Measurements from ENCODE around the gene ITPRIPL2.
A peak's percentile ranks its signal among the peaks of the same experiment; 100 is the strongest.

ITPRIPL2 gene

DNA sequence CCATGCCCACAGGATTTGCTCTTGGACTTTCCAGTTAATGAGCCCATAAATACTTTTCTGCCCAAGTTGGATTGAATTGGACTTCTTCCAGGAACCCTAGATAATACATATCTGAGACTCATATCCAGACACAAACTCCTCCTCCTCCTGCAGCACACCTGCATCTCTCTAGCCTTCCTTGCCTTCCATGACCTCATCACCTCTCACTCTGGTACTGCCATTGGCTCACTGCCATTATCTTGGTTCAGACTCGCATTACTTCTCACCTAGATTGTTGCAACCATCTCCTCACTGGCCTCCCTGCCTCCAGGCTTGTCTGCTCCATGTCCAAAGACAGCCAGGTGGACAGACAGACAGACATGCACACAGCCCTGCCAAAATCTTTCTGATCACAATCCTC, 49.5 kb downstream of the ITPRIPL2 start:
- no peak overlapping the region for H3K4me3 ChIP-seq (ENCODE audit: low read depth, low read length)
- TF ChIP-seq CTCF (IDR thresholded peaks at IDR 0.05; ENCODE audit: insufficient read depth, low read length, missing control alignments) = no peak
- ChIA-PET POLR2A (no interaction called here), CTCF (no interaction called here)
- no peak for DNase-seq (ENCODE audit: low read depth, low spot score)

GRCh38 chr16:19164285-19164684, 50.5 kb downstream of the ITPRIPL2 start:
- no peak for DNase-seq (ENCODE audit: low read depth, low spot score)
- H3K4me3 ChIP-seq (ENCODE audit: low read depth, low read length) = no peak overlapping the region
- no peak for TF ChIP-seq CTCF (IDR thresholded peaks at IDR 0.05; ENCODE audit: insufficient read depth, low read length, missing control alignments)
- ChIA-PET POLR2A (no interaction called here), CTCF (no interaction called here)

DNA sequence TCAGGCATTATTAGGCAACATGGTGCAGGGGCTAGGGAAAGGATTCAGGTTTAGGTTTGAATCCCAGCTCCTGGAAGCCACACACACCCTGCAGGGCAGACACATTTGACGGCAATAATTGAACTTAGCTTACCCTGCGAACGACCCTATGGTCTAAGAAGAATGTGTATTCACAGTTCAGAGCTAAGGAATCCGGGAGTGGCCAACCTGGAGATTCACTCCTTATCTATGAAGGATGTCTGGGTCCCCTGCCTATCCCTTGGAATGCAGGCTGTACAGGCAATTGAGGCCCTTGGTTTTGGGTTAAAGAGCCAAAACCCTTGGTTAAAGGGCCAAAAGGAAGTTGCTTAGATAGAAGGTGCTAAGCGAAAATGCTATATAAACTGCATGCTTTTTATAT, 51.3 kb downstream of the ITPRIPL2 start:
- no peak for TF ChIP-seq CTCF (IDR thresholded peaks at IDR 0.05; ENCODE audit: insufficient read depth, low read length, missing control alignments)
- H3K4me3 ChIP-seq (ENCODE audit: low read depth, low read length) = no peak overlapping the region
- ChIA-PET CTCF (no interaction called here), POLR2A (no interaction called here)
- DNase-seq (ENCODE audit: low read depth, low spot score) = no peak

GRCh38 chr16:19166500-19166899, 52.7 kb downstream of the ITPRIPL2 start:
- no peak for TF ChIP-seq CTCF (IDR thresholded peaks at IDR 0.05; ENCODE audit: insufficient read depth, low read length, missing control alignments)
- H3K4me3 ChIP-seq (ENCODE audit: low read depth, low read length) = no peak overlapping the region
- DNase-seq (ENCODE audit: low read depth, low spot score) = no peak
- CTCF ChIA-PET = interaction anchor here (0.9 to 1.4 kb wide), 3 partner anchors 12 to 80 kb away, joined by 3 to 5 read pairs (median 3); no protein-coding TSS in a partner anchor
- POLR2A ChIA-PET = no interaction called here

DNA sequence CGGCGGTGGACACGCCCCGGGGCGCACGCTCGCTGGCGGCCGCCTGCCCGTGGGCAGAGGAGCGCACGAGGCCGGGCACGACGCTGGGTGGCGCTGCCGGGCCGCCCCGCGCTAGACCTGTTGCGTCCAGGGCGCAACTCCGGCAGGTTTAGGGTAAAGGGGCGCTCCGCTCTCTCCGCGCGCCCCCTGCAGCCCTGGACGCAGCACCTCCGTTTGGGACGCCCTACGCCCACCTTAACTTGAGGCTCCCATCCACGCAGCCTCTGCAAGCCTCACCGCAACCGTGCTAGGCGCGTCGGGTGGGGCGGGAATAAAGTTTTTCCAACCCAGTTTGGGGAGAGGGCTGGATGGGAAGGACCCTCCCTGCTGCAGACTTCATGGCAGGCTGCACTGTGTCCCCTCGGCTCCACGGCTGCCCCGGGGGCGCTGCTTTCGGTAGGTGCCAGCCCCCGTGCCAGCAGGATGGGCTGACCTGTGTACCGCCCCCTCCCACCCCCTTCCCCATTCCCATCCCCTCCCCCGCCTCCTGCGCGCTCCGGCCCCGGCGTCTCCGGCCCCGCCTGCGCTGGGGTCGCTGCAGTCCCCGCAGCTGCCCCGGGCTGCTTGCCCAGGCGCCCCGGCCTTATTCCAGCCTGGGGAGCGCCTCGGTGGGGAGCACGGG, 54.1 kb downstream of the ITPRIPL2 start, which contains the start of gene SYT17:
TSS of gene SYT17 (plus strand) at position 531 of the 661 bp plus-strand sequence. CDS start 407 bp downstream, outside the sequence.
- peak within 1 kb of the TSS; percentile 18; the same call in 1 of the 2 replicates for H3K4me3 ChIP-seq (ENCODE audit: low read depth, low read length)
- no peak for DNase-seq (ENCODE audit: low read depth, low spot score)
- peak; percentile 56 for TF ChIP-seq CTCF (IDR thresholded peaks at IDR 0.05; ENCODE audit: insufficient read depth, low read length, missing control alignments)
- POLR2A ChIA-PET = no interaction called here
- CTCF ChIA-PET = interaction anchor here (1.2 kb wide), 1 partner anchor 10 kb away, joined by 5 read pairs; no protein-coding TSS in a partner anchor

GRCh38 chr16:19168371-19169081, 54.8 kb downstream of the ITPRIPL2 start:
- no peak for DNase-seq (ENCODE audit: low read depth, low spot score)
- no peak overlapping the region for H3K4me3 ChIP-seq (ENCODE audit: low read depth, low read length)
- TF ChIP-seq CTCF (IDR thresholded peaks at IDR 0.05; ENCODE audit: insufficient read depth, low read length, missing control alignments) = no peak
- POLR2A ChIA-PET = no interaction called here
- CTCF ChIA-PET = interaction anchor here (1.3 kb wide), 1 partner anchor 11 kb away, joined by 5 read pairs; no protein-coding TSS in a partner anchor

All from AG04449 (cell line).